ENCODE data around the gene GRID1.
"Not testable (repeated sequence)": the region's sequence is repeated elsewhere in the genome, so short reads cannot be mapped to it uniquely, and the experiment has no call there.

GRID1 gene

DNA sequence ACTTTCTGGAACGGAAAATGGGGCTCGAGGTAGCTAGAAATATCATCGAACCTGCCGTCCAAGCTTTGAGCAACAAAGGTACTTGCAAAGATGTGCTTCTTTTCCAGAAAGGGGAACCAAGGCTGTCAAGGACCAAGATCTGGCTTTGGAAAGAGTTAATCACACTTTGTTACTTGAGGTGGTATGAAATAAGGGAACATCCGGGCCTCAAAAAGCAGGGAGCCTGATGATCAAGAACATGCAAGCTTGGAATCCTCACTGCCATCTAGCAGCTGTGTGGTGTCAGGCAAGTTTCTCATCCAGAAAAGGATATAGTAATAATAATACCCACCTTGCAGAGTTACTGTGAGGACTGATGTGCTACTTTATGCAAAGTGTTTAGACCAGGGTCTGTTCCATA is 329.5 kb downstream of the GRID1 start:
- no peaks in the 10 kb centered on the region for H3K36me3 ChIP-seq
- H3K9me3 ChIP-seq: no peaks in the 10 kb centered on the region
- no peak overlapping the region for H3K27ac ChIP-seq
- DNase-seq: no peak
- intact Hi-C loops (cut with DNase I; ENCODE audit: low total_unique reads): no loop called here
- H3K27me3 ChIP-seq: no peaks in the 10 kb centered on the region
- no peak overlapping the region for H3K4me3 ChIP-seq
- no peaks in the 10 kb centered on the region for H3K4me1 ChIP-seq
- TF ChIP-seq, protein P1, sequence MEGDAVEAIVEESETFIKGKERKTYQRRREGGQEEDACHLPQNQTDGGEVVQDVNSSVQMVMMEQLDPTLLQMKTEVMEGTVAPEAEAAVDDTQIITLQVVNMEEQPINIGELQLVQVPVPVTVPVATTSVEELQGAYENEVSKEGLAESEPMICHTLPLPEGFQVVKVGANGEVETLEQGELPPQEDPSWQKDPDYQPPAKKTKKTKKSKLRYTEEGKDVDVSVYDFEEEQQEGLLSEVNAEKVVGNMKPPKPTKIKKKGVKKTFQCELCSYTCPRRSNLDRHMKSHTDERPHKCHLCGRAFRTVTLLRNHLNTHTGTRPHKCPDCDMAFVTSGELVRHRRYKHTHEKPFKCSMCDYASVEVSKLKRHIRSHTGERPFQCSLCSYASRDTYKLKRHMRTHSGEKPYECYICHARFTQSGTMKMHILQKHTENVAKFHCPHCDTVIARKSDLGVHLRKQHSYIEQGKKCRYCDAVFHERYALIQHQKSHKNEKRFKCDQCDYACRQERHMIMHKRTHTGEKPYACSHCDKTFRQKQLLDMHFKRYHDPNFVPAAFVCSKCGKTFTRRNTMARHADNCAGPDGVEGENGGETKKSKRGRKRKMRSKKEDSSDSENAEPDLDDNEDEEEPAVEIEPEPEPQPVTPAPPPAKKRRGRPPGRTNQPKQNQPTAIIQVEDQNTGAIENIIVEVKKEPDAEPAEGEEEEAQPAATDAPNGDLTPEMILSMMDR (IDR thresholded peaks at IDR 0.05): no peak

DNA sequence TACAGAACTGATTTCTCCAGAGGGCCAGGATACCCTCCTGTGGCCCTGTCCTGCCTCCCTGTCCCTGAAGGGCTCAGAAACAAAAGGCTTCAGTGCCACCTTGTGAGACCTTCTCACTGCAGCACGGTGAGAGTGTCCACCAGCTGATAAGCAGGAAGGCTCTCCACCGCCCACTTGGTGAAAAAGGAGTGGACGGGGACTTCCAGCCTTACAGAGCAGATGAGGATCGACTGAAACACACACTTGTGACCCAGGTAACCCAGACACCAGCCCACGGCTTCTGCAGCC is 330.1 kb downstream of the GRID1 start:
- intact Hi-C loops (cut with DNase I; ENCODE audit: low total_unique reads): no loop called here
- TF ChIP-seq, protein P1 (IDR thresholded peaks at IDR 0.05): no peak
- no peaks in the 10 kb centered on the region for H3K27me3 ChIP-seq
- DNase-seq: no peak
- no peak overlapping the region for H3K27ac ChIP-seq
- H3K4me1 ChIP-seq: no peaks in the 10 kb centered on the region
- H3K9me3 ChIP-seq: no peaks in the 10 kb centered on the region
- H3K36me3 ChIP-seq: no peaks in the 10 kb centered on the region
- no peak overlapping the region for H3K4me3 ChIP-seq

DNA sequence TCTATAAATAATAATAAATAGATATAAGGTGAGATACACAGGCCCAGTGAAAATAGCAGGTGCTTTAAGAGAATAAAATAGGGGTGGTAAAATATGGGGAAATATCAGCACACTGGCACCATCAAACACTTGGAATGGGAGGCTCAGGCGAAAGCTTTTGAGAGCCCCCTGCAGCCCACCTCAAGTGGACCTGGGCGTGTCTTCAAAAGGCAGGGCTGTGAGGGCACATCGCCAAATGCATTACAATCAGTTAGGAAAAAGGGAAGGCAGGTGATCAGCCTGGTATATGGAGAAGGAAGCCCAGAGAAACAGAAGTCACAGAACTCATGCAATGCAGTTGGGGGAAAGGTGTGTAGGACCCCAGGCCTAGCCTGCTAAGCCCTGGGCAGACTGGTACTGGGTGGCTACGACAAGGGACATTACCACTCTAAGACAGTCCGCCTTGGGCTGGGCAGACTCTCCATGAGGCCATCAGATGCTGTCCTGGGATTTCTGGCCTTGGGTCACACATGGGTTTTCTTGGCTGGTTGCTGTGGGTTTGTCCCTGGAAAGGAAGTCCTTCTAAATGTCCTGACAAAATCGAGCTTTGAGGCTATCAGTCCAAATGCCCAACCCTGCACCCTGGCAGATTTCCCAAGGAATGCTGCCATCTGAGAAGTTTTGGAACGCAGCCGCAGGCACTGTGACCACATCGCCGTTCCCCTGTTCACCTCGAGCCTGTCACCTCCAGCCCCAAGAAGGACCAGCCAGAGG is 330.6 kb downstream of the GRID1 start:
- H3K9me3 ChIP-seq: no peaks in the 10 kb centered on the region
- no peaks in the 10 kb centered on the region for H3K27me3 ChIP-seq
- TF ChIP-seq, protein P1 (IDR thresholded peaks at IDR 0.05): no peak
- intact Hi-C loops (cut with DNase I; ENCODE audit: low total_unique reads): no loop called here
- H3K4me3 ChIP-seq: no peak overlapping the region
- no peaks in the 10 kb centered on the region for H3K36me3 ChIP-seq
- no peaks in the 10 kb centered on the region for H3K4me1 ChIP-seq
- no peak overlapping the region for H3K27ac ChIP-seq
- DNase-seq: no peak

DNA sequence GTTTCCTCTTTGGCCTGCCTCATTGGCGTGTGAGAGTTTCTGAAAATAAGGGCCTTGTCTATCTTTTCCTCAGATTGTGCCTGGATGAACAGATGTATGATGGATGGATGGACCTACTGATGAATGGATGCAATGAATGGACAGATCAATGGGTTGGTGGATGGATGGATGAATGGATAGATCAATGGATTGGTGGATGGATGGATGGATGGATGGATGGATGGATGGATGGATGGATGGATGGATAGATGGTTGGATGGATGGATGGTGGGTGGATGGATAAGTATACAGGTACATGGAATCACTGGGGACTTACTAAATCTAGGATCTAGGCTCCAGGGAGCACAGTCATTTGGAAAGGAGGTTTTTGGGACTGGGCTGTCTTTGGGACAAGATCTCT is 331.9 kb downstream of the GRID1 start:
- Histone ChIP-seq H3K27ac (no peak overlapping the region), H3K9me3 (no peaks in the 10 kb centered on the region), H3K36me3 (no peaks in the 10 kb centered on the region), H3K4me3 (no peak overlapping the region), H3K27me3 (no peaks in the 10 kb centered on the region), H3K4me1 (no peaks in the 10 kb centered on the region)
- no peak for DNase-seq
- intact Hi-C loops (cut with DNase I; ENCODE audit: low total_unique reads): no loop called here
- TF ChIP-seq, protein P1 (IDR thresholded peaks at IDR 0.05): no peak

DNA sequence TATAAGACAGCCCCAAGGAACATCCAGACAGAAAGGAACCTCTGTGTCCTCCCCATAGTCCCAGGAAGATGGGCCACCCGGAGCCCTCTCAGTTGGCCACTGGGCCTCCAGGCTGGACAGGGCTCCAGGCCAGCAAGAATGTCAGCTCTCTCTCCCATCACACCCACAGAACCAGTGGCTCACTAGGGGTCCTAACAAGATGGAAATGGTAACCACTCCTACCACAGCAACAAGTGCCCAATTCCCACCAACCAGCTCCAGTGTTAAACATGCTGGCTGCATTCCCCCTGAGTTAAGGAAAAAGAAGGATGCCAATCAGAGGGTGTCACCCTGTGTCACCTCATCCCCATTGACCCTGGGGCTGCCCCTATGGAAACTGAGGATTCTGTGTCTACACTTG is 333.0 kb downstream of the GRID1 start:
- no peak for DNase-seq

DNA sequence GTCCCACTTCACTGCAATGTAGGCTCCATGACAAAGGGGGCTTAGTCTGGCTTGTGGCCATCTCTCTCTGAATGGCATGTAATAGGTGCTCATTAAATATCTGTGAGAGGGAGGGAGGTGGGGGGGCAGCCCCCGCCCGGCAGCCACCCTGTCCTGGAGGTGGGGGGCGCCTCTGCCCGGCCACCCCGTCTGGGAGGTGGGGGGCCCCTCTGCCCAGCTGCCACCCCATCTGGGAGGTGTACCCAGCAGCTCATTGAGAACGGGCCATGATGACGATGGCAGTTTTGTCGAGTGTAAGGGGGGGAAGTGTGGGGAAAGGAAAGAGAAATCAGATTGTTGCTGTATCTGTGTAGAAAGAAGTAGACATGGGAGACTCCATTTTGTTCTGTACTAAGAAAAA is 334.5 kb downstream of the GRID1 start:
- H3K9me3 ChIP-seq; H3K27ac ChIP-seq; H3K36me3 ChIP-seq; intact Hi-C loops (cut with DNase I; ENCODE audit: low total_unique reads); H3K4me3 ChIP-seq; H3K27me3 ChIP-seq; DNase-seq; H3K4me1 ChIP-seq: not testable (repeated sequence)

More for the DNA sequence above, 333.0 kb downstream of the GRID1 start:
- Histone ChIP-seq H3K36me3 (no peaks in the 10 kb centered on the region), H3K27me3 (no peaks in the 10 kb centered on the region), H3K27ac (no peak overlapping the region), H3K9me3 (no peaks in the 10 kb centered on the region), H3K4me1 (no peaks in the 10 kb centered on the region), H3K4me3 (no peak overlapping the region)
- intact Hi-C loops (cut with DNase I; ENCODE audit: low total_unique reads): no loop called here
- TF ChIP-seq, protein P1 (IDR thresholded peaks at IDR 0.05): no peak
